Endodermal cell (in vitro differentiated cells): ENCODE data around the gene MYD88. TPM values are rescaled to one million over a fixed set of nuclear protein-coding genes. Genes with fewer than 3 reads are reported as not detected.

Experiments used
- DNase-seq: peaks from one replicate; pipeline ENCODE4 v3.0.0-alpha.2; 2017
- H3K27ac ChIP-seq: 2 replicates; pipeline ENCODE4 v1.5.1; 2013; ENCODE audit warnings: mild to moderate bottlenecking, low read depth, low read length, moderate library complexity
- H3K27me3 ChIP-seq: 2 replicates; pipeline ENCODE4 v1.6.1; 2013; ENCODE audit warnings: mild to moderate bottlenecking, low read length, moderate library complexity; ENCODE audit not compliant: insufficient read depth, control insufficient read depth, poor library complexity, severe bottlenecking
- H3K36me3 ChIP-seq: 2 replicates; pipeline ENCODE4 v1.7.0; 2013; ENCODE audit warnings: mild to moderate bottlenecking, low read length, moderate library complexity; ENCODE audit not compliant: control insufficient read depth, insufficient read depth
- H3K4me1 ChIP-seq: one replicate; pipeline ENCODE4 v1.7.0; 2013; ENCODE audit warnings: low read length; ENCODE audit not compliant: control insufficient read depth, insufficient read depth
- H3K4me3 ChIP-seq: 2 replicates; pipeline ENCODE4 v1.5.1; 2013; ENCODE audit warnings: mild to moderate bottlenecking, low read length, moderate library complexity
- H3K9ac ChIP-seq: 2 replicates; pipeline ENCODE4 v1.6.1; 2013; ENCODE audit warnings: mild to moderate bottlenecking, low read length, moderate library complexity; ENCODE audit not compliant: poor library complexity, severe bottlenecking; ENCODE audit errors: extremely low read depth
- H3K9me3 ChIP-seq: 2 replicates; pipeline ENCODE4 v1.6.1; 2013; ENCODE audit warnings: mild to moderate bottlenecking, low read length, moderate library complexity; ENCODE audit not compliant: control insufficient read depth
- H3K27ac Mint-ChIP-seq: 2 replicates; pipeline ENCODE4 v1.8.0; 2020; ENCODE audit warnings: mixed read lengths
- H3K27me3 Mint-ChIP-seq: 2 replicates; pipeline ENCODE4 v1.8.0; 2021; ENCODE audit warnings: mild to moderate bottlenecking, mixed read lengths; ENCODE audit not compliant: insufficient read depth
- H3K36me3 Mint-ChIP-seq: 2 replicates; pipeline ENCODE4 v1.8.0; 2020; ENCODE audit warnings: low read depth, mixed read lengths
- H3K4me1 Mint-ChIP-seq: 2 replicates; pipeline ENCODE4 v1.8.0; 2020; ENCODE audit warnings: mixed read lengths
- H3K4me3 Mint-ChIP-seq: 2 replicates; pipeline ENCODE4 v1.8.0; 2020; ENCODE audit warnings: mild to moderate bottlenecking, moderate library complexity, mixed read lengths
- H3K9me3 Mint-ChIP-seq: 2 replicates; pipeline ENCODE4 v1.8.0; 2020; ENCODE audit warnings: mild to moderate bottlenecking, mixed read lengths
- CTCF ChIP-seq: fragments of 200-600 bp; sonication (generic); conservative IDR thresholded peaks from 2 replicates; pipeline ENCODE4 v1.5.0; 2021; ENCODE audit warnings: antibody characterized with exemption, mild to moderate bottlenecking
- WGBS, 2 experiments: methylation state at CpG; one replicate each; pipeline versions ENCODE4 v1.1.5 to v1.1.7; 2013; ENCODE audit warnings: missing lambda C conversion rate in 2 of 2, mixed read lengths in 1 of 2; ENCODE audit not compliant: insufficient coverage in 1 of 2, insufficient read length in 1 of 2; 5-methylcytosine and 5-hydroxymethylcytosine counted together
- total RNA-seq, 2 donors: library from RNA; stranded (reverse); fragmentation: NEBNext Ultra II Directional in 1 of 2; extraction: Animal tissue kit (Norgen Biotek cat#: 25700) in 1 of 2; gene quantifications; 2 replicates in 1 of 2; 3 replicates in 1 of 2; pipeline ENCODE4 v1.2.1, GENCODE V29; 2021

The MYD88 gene
- total RNA-seq, 2 donors from 2014 or later, result 16.2 to 18.8 TPM

DNA sequence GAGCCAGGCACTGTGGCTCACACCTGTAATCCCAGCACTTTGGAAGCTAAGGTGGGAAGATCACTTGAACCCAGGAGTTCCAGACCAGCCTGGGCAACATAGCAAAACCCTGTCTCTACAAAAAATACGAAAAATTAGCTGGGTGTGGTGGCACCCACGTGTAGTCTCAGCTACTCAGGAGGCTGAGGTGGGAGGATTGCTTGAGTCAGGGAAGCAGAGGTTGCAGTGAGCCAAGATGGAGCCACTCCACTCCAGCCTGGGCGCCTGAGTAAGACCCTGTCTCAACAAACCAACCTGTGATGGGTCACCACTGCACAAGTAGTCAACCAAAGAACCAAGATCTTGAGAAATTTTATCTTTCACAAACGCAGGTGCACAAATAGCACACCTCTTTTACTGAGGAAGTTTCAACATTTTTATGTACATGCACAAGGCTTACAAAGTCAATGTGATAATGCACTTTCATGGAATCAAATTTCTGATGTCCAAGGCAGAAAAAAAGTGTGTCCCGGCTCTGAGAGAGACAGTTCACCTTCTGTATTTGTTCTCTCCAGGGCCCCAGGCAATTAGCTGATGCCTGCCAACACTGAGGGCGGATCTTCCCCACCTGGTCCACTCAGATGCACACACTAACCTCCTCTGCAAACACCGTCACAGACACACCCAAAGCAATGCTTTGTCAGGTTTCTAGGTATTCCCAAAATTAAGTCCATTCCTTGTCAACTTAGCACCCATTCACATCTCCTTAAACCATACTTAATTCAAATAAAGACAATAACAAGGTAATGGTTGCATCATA lies 13.9 kb upstream of the MYD88 start:
- peak; percentile 13 for DNase-seq
- H3K27ac ChIP-seq, result no peak overlapping the region
- 91 to 94% methylated on average over 6 to 7 of the region's 7 CpGs for WGBS, 2 experiments
- H3K36me3 ChIP-seq, result peaks cover 74% of the 10 kb centered on the region
- peaks cover 76% of the 10 kb centered on the region for H3K36me3 Mint-ChIP-seq
- H3K9me3 ChIP-seq, result no peaks in the 10 kb centered on the region
- H3K4me1 Mint-ChIP-seq, result no peaks in the 10 kb centered on the region
- H3K27me3 Mint-ChIP-seq, result no peaks in the 10 kb centered on the region
- H3K27me3 ChIP-seq, result no peaks in the 10 kb centered on the region
- H3K9ac ChIP-seq, result no peak overlapping the region
- H3K4me3 Mint-ChIP-seq, result no peak overlapping the region
- no peaks in the 10 kb centered on the region for H3K4me1 ChIP-seq
- H3K4me3 ChIP-seq, result no peak overlapping the region
- no peaks in the 10 kb centered on the region for H3K9me3 Mint-ChIP-seq
- H3K27ac Mint-ChIP-seq, result no peak overlapping the region
- TF ChIP-seq CTCF, result no peak

DNA sequence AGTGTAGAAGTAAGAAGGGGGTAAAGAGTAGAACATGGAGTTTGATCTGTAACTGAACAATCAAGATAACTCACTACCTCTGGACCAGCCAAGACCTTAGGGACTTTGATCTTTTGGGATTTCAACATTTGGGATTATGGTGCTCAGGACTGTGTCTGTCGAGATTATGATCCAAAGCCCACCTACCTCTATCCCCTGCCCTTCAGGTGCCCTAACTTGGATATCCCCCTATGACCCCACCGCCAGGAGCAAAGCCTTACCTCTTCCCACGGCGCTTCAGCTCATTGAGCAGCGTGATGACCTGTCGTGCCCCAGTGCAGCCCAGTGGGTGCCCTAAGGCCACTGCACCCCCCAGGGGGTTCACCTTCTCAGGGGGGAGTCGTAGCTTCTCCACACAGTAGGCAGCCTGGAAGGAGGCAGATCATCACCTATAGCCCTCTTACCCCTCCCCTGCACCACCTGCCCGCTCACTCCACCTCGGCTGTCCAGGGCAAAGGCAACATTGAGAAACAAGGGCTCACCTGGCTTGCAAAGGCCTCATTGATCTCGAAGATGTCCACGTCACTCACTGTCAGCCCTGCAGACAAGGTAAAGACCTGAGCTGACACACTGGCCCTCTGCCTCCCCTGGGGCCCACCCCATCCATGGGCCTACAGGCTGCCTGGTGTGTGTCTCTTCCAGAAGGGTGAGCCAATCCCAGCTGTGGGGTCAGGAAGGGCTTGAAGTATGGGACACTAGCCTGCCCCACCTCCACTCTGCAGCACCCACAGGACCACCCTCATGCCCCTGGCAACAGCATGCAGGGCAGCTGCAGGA lies 12.9 kb upstream of the MYD88 start:
- H3K27ac Mint-ChIP-seq, result no peak overlapping the region
- H3K27me3 Mint-ChIP-seq, result no peaks in the 10 kb centered on the region
- Histone ChIP-seq H3K36me3 (peaks cover 80% of the 10 kb centered on the region), H3K27ac (no peak overlapping the region), H3K9me3 (no peaks in the 10 kb centered on the region), H3K9ac (no peak overlapping the region), H3K4me1 (no peaks in the 10 kb centered on the region), H3K4me3 (no peak overlapping the region), H3K27me3 (no peaks in the 10 kb centered on the region)
- H3K36me3 Mint-ChIP-seq, result peaks cover 79% of the 10 kb centered on the region
- peak; percentile 16 for DNase-seq
- TF ChIP-seq CTCF, result no peak
- 94 to 95% methylated on average over 9 to 11 of the region's 11 CpGs for WGBS, 2 experiments
- H3K9me3 Mint-ChIP-seq, result no peaks in the 10 kb centered on the region
- H3K4me3 Mint-ChIP-seq, result no peak overlapping the region
- no peaks in the 10 kb centered on the region for H3K4me1 Mint-ChIP-seq

GRCh38 chr3:38126121-38126892 lies 12.2 kb upstream of the MYD88 start:
- WGBS, 2 experiments, result 90 to 93% methylated on average over 3 to 6 of the region's 6 CpGs
- H3K27me3 Mint-ChIP-seq, result no peaks in the 10 kb centered on the region
- H3K36me3 Mint-ChIP-seq, result peaks cover 77% of the 10 kb centered on the region
- H3K9me3 ChIP-seq, result no peaks in the 10 kb centered on the region
- H3K4me3 ChIP-seq, result no peak overlapping the region
- H3K36me3 ChIP-seq, result peaks cover 85% of the 10 kb centered on the region
- H3K27me3 ChIP-seq, result no peaks in the 10 kb centered on the region
- peak; percentile 29 for DNase-seq
- no peak for TF ChIP-seq CTCF
- H3K4me1 ChIP-seq, result no peaks in the 10 kb centered on the region
- H3K27ac Mint-ChIP-seq, result no peak overlapping the region
- no peak overlapping the region for H3K27ac ChIP-seq
- no peak overlapping the region for H3K4me3 Mint-ChIP-seq
- H3K9me3 Mint-ChIP-seq, result no peaks in the 10 kb centered on the region
- H3K9ac ChIP-seq, result no peak overlapping the region
- H3K4me1 Mint-ChIP-seq, result no peaks in the 10 kb centered on the region
